ENCODE results near the gene ATP11C.

Gene ATP11C

DNA sequence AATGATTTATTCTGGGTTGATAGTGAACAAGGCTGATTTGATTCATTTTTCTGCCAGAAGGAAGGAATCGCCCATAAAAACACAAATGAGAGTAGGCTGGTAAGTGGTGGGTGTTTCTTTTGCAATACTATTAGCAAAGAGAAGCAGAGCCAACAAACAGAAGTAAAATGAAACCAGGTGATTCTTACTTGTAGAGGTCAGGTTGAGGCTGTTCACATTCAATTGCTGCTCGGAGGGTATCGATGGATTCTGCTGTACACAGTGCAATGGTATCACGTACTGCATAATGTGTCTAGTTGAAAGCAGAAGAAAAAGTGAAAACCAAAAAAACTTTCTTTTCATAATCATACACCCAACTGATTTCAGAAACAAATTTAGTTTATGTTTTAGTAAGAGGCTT lies 130.8 kb downstream of the ATP11C start:
- DNase-seq, result no peak

DNA sequence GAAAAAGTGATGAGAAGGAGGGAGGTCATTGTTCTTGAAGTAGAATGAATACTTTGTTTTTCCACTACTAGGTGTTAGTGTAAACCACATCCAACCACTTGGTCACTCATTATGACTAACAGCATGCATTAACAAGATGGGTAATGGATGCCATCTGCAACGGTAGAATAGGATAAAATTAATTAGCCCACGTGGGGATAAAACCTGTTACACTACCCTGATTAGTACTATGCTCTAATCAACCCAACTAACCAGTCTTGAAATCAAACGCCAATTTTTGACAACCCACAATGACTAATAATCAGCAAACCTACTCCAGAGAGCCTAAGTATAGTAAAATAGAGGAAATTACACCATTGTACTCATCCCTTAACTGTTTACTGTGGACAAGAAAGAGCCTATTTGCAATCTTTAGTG lies 131.4 kb downstream of the ATP11C start:
- no peak for DNase-seq

DNA sequence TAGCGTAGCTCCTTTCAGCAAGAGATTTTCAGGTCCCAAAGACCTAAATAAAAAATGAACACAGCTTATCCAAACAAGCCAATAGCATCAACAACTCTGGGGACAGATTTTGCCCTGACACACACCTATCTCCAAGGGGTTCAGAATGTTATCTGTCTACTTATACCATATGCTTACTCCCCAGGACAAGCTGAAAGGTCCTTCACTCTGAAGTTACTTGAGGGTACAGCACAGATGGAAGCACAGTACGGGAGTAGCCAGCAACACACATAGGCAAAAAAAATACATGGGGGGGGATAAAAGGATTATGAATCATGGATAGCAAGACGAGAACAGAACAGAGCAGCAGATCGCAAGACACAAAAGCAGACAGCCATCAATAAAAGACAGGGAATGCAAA lies 134.2 kb downstream of the ATP11C start:
- DNase-seq, result peak in 1 of 14 donors; percentile 59

DNA sequence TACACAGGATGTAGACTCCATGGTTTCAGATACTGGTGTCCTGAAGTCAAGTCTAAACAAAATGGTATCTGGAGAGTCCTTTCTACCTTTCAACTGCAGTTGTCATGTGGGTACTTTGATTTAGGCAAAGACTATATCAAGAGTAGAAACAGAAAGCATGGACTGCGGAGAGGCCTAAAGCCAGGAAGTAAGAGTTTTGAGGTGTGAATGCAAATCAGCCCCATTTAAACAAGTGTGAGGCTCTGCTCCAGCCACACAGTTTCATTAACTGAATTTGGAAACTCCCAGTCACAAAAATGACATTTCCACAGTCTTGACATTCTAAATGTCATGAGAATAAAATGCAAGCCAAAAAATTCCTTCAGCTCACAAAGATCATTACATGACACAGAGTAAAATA lies 137.7 kb downstream of the ATP11C start:
- no peak for DNase-seq

DNA sequence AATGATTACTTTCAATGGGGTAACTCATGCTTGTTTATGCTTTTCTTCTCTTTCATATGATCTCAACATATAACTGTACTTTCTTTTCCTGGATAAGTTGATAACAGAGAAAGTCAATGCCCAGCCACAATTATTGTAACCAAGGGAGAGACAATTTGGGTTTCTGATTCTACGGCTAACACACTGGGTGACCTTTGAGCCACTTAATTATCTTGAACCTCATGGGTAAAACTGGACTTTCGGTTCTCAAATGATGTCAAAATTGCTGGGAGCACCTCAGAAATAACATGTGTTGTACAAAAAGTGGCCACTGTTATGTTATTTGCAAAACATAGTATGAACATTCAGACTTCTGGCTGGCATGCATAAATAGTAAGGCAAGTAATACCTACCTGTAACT lies 145.3 kb downstream of the ATP11C start:
- no peak for DNase-seq

DNA sequence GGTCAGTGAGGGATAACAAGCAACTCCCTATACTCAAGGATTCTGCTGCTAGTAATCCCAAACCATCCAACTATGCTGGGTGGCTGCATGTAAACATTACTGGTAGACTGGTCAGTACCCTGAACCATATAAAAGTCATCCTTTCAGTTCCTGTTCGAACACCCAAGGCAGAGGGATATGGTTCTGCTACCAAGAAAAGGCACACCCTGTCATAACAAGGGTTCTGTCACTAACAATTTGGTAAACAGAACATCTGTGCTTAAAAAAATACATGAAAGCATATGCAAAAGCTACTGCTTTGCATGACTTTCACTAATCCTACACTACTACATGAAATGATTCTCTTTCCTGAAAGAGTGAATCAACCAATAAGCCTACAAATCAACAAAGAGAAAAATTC lies 148.0 kb downstream of the ATP11C start:
- no peak for DNase-seq

DNA sequence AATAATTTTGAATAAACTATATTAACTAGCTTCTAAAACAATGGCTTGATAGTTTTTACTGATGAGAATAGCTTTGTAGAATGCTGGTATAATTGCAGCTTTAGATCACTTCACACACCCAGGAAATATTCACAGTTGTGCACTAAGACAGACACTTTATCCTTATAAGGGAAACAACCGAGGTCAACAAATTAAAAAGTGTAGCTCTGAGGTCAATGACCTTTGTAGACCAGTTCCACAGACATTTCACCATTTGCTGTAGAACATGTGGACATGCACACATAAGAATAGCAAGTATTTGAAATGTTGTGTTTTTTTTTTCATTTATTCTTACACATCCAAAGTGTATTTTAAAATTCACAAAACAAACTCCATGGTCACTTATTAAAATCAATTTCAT lies 148.9 kb downstream of the ATP11C start:
- no peak for DNase-seq

DNA sequence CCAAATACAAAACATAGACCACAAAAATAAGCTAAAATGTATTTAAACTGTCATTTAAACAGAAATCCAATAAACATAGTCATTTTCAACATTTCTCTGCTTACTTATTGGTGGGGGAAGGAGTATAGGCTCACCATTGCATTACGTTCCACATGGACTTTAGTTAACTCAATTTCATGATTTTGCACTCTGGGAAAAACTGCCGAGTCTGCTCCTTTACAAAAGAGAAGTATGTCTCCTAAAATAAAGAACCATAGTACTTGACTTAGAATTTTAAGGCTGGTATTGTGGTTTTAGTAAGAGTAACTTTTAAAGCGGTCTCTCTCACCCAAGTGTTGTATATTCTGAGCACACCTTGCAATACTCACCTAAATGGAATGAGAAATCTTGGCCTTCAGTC lies 149.8 kb downstream of the ATP11C start:
- DNase-seq, result no peak

DNA sequence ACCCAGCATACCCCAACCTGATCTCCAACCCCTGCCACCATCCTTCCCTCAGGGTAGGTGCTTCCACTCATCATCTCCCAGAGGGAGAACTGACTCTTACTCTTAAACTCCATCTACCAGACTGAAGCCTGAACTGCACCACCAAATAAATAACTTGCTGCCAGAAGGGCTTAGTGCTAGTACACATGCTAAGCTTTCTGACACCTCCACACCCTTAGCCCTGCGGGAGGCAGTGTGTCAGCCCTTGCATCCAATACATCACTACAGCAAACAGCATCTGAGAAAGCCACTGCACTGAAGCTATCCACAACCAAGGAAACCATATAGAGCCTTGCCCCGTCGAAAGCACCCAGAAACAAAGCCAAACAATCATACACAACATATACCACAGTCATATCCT lies 156.3 kb downstream of the ATP11C start:
- DNase-seq, result no peak

DNA sequence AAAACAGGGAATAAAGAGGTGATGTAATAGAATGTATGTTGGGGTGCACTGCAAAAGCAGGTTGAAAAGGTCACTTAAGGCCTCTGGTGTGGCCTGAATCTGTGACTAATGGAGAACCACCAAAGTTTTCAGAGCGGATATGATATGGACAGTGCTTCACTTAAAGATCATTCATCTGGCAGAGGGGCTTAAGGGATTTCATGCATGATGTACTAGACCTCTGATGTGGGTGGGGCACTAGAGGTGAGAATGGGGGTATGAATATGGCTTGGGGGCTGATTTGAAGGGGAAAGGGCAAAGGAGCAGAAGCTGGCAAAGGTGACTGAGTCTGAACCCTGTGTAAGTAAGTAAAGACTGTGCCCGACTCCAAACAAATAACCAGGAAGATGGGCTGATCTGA lies 162.5 kb downstream of the ATP11C start:
- DNase-seq, result no peak

DNA sequence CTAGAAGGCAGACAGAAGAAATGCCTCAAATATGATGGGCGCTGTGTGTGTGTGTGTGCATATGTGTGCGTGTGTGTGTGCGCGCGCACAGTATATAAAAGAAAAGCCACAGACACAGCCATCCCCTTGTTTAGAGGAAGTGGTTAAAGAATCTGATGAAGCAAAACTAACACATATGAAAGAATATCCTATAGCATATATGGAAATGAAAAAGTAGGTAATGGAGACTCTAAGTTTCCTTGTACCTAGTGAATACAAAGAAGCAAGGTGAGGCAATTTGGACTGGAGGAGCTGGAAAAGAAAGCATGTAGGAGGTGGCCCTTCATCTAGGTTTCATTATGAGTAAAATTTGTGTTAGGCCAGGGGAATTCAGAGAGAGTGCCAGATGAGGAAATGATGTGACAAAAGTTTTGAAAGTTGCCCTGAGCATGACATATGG lies 166.3 kb downstream of the ATP11C start:
- no peak for DNase-seq

DNA sequence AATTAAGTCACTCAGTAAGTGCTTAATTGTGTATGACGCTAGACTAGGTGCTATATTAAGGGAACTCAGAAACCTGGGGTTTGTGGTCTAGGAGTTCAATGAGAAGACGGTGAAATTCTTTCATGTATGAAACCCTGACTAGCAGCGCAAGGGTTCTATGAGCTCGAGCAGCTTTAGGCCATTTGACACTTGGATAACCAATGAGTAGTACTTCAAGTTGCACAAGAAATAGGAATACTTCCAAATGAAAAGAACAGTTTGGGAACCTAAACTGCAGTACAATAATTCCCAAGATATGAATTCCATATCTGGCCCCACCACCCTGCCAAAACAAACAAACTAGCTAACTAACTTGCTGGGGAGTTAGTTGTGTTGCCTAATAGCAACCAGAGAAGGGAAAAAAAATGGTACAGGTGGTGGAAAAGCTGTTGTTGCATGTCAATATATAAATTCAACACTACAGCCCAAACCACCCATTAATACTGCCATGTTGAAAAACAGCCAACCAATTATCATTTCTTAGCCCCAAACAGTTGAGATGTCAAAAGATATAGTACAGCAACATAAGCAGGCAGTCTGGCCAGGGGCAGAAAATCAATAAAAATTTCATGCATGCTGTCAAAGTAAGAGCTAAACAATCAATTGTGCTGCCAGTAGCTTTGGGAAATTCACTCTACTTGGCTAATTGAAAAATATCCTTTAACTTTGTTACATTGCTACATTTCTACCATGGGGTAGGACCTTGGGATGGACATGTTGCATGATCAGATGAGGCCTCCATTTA lies 170.3 kb downstream of the ATP11C start:
- no peak for DNase-seq

DNA sequence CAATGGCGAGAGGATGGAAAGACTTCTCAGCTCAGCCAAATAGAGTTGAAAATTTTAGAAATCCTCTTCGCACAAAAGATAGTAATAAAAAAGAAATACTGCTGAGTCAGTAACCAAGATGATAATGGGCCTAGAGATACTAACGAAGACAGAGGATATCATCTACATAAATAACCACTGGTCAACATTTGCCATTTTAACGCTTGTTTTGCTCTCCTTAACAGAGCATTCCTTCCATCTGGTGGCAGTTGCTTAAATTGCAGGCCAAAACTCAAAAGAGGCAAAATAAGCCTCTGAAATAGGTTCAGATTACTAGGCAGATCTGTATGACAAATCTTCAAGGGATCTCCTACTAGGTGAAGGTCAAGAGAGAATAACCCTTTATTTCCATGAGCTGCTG lies 173.2 kb downstream of the ATP11C start:
- DNase-seq, result no peak

DNA sequence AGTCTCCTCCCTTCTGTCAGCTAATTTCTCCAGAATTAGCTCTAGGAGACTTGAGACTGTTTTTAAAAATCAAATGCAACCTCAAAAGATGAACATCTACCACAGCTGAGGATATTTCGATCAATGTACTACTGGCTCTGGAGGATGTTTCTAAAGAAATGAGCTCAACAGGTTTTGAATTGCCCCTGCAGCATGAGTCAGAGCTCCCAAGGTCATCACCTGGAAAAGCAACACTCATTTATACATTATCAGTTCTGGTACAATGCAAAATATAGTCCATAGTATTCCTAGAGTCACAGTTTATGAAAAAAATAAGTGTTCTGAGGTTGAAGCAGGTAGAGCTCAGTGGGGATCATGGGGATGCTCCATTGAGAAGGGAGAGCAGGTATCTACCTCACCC lies 174.0 kb downstream of the ATP11C start:
- DNase-seq, result no peak

DNA sequence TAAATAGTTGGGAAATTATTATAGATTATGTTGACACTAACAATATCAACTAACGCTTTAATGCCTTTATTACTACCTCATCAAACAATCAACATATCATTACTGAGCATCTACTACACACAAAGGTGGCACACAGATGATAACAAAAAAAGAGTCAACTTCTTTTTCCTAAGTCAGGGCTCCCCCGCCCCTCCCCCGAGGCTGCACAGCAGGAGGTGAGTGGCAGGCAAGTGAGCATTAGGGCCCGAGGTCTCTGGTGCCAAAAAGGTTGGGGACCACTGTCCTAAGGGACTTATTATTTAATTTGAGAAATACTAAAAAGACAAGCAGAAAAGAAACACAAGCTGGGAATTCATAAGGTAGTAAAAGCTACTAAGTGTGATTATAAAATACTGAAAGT lies 174.6 kb downstream of the ATP11C start:
- DNase-seq, result no peak

DNA sequence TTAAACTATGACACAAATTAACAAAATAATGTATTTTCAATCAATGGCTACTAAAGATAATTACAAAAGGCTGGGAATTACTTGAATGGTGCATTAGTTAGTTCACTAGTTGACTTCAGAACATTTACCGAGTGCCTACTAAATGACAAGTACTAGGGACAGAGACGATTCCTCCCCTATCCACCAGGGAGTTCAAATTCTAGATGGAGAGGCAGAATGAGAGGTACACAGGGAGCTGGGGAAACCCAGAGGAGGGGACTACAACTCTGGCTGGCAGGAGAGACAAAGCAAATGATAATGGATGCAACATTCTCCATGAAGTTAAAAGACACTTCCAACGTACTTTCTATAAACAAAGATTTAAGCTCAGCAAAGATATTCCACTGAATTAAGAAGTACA lies 181.8 kb downstream of the ATP11C start:
- DNase-seq, result no peak

DNA sequence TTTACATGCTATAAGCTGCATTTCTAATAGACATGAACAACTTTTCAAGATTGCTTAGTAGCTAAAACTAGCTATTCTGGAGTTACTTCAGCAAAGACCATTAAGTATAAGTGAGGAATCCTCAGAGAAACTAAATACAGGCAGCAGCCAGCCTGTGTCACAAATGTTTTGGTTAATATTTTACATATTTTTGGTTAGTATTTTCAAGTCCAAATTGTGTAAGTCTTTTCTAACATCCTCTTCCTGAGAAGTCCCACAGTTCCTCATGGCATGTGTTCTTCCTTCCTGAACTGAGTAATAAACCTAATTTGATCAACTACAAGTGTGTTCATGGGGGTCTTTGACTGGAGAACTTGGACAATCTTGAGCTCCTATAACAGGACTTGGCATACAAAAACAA lies 182.5 kb downstream of the ATP11C start:
- no peak for DNase-seq

DNA sequence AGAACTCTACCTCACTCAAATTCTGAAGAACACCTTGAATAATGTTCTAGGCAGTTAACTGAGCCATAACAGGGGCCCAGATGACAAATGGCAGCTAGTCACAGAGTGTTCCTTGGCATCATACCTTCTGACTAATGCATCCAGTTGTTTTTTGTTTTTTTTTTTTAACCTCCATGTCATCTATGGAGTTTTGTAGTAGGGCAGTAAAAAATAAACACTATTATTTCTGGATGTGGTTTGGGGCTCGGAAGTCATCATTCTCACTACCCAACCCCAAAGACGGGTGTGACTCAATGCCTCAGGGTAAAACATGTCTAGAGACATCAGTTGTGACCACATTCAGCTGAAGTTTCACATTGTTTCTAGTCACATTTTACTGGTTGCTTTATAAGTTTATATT lies 193.7 kb downstream of the ATP11C start:
- no peak for DNase-seq

DNA sequence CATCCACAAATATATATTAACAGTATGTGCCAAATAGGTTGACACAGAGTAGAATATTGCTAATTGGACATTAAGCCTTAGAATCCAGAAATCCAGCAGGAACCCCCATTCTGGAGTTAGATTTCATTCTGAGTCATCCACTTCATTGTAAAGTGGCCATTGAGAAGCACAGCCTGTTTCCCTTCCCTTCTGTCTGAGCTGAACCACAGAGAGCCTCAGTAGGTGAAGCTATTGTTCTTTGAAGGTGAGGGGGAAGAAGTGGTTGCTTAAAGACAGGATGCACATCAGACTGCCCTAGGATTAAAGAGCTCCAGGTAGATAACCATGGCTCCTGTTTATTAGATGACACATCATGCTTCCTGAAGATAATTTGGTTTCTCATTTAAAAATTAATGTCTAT lies 194.3 kb downstream of the ATP11C start:
- no peak for DNase-seq

DNA sequence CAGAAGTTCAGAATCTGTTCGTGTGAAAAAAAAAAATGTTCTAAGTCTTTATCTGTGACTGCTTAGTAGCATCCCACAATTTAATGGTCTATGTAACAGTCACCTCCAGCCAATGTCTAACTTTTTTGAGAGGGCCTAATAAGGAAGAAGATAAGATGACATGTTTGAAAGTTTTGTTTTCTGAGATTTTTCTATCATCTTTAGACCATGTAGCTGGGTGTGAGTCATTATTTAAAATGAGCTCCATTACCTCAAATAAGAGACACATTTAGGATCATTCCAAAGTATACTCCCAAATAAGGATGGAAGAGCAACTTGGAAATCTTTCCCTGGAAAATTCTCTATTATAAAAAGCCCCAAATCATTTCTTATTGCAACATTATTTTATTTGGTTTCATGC lies 196.7 kb downstream of the ATP11C start:
- DNase-seq, result no peak

DNA sequence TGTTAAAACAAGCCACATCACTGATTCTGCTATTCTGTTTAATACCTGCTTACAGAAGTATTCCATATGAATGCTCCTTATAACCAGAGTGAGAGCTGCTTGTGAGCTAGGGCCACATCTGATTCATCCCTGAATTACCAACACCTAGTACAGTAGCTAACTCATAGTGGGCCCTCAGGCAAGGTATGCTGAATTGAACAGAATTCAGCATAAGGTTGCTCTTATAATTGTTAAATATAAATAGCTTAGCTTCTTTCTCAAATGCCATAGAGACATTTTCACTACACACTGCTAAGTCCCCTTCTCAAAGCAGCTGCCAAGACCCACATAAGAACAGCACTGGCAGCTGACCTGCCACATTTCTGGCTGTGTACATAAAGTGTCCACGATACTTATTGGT lies 197.9 kb downstream of the ATP11C start:
- DNase-seq, result no peak

DNA sequence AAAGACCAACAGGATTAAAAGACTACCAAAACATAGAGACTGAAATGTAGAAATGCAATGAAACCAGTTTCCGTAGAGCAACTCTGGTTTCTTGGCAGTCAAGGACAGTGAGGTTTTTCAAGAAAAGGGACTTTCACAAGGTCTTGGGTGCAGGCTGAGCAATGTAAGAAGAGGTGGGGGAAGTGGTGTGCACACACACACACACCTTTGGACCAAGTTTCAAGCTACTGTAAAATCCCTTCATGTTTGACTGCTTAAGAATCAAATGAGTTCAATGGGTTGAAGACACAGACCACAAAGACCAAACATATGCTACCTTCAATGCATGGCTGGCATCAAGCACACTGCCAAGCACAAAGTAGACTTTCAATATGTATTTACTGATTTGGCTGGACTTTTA lies 207.1 kb downstream of the ATP11C start:
- no peak for DNase-seq

DNA sequence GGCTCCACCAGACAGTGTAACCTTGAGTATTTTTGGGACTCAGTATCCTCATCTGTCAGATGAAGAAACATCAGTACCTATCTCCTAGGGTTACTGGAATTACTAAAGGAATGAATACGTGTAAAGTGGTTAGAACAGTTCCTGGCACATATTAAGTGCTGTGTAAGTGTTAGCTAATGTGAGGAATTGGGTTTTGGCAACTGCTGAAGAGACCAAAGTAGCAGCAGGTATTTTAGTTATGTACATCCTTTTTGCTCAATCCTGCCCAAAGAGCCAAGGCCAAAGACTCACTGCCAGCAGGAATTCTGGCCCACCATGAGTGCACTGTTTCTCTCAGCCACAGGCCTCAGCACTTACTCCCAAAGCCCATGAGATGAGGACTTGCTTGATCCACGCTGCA lies 208.2 kb downstream of the ATP11C start:
- no peak for DNase-seq

DNA sequence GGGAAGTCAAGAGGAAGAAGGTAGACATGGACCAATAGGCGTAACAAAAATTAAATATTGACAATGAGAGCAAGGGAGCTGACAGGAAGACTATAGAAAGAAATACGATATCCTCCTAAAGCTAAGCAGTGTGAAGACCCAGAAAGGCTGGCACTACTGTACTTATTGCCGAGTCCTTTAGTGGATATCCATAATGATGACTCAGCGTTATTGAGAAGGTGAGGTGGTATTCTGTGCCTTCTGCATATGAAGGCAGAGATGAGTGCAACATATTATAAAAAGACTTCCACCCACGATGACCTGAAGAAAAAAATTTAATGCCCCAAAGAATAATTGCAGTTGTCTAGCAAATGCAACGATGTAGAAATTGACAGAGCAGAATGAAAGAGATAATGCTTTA lies 211.9 kb downstream of the ATP11C start:
- DNase-seq, result no peak

DNA sequence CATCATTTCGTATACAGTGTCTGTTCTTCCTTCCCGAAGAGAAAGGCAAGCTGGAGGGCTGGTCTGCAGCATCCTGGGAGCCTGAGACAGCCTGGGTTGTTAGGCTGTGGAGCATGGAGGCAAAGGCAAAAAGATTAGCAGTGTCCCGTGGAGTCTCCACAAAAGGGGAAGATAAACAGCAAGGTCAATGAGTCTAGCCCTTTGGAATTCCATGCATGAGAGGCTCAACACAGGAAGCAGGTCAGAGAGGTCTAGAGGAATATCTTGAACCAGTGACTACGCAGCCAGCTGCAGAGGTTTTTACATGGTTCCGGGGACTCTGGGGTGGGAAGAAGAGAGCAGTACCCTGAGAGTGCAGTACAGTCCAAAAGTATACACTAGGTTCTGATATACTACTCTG lies 212.7 kb downstream of the ATP11C start:
- DNase-seq, result no peak
